GM12891 (cell line): Measurements from ENCODE around the gene TRIM29.

ENCODE experiments used
- POLR2A ChIP-seq: IDR thresholded peaks from 2 replicates; pipeline ENCODE4 v1.6.1; 2011; ENCODE audit warnings: low read depth, low read length, control low read depth
- POLR2AphosphoS5 ChIP-seq: IDR thresholded peaks from 2 replicates; pipeline ENCODE4 v1.6.1; 2011; ENCODE audit warnings: low read depth, low read length, control low read depth
- SPI1 ChIP-seq: IDR thresholded peaks from 2 replicates; pipeline ENCODE4 v1.6.1; 2011; ENCODE audit warnings: low read depth, low read length, control low read depth
- TAF1 ChIP-seq: IDR thresholded peaks from 2 replicates; pipeline ENCODE4 v1.6.1; 2011; ENCODE audit warnings: low read depth, low read length, control low read depth

DNA sequence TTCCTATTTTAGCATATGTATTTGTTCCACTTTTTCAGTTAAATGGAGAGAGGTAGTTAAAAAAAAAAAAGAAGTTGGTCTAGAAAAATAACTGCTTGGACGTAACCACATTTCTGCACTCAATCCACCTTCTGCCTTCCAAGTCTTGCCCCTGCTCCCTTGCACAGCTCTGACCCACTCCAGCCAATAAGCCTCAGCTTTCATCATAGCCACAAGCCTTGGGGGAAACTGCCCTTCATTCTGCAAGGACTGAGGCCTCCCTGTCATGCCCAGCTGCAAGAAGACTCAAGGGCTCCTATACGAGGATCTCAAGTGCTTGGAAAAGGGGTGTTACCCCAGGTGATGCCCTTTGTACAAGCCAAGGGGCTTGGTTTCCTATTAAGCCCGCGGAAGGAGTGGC lies 37.0 kb upstream of the TRIM29 start:
- TF ChIP-seq POLR2AphosphoS5 (no peak), POLR2A (no peak), TAF1 (no peak), SPI1 (no peak)
